ENCODE results near the gene CRYGS.

GRCh38 chr3:186590580-186591295 is 46.6 kb upstream of the CRYGS start:
- TF ChIP-seq CTCF (IDR thresholded peaks at IDR 0.05), result no peak
- no peak for TF ChIP-seq EZH2 (IDR thresholded peaks at IDR 0.05; ENCODE audit: borderline replicate concordance, insufficient read depth, low read depth, low read length, poor library complexity, severe bottlenecking)
